ENCODE data around the gene DMRT2. TPM values are rescaled to one million over a fixed set of nuclear protein-coding genes. Genes with fewer than 3 reads are reported as not detected.
A peak's percentile ranks its signal among the peaks of the same experiment; 100 is the strongest.

The DMRT2 gene
- total RNA-seq, 1 experiment from 2014 or later = not detected

- intact Hi-C loops (cut with micrococcal nuclease) = no loop called here
- ChIA-PET CTCF (no interaction called here), POLR2A (ENCODE audit: unreplicated experiment) (no interaction called here)
- no TSS peak for BruUV-seq (replicated peaks)
- no peak overlapping the region for H3K4me2 ChIP-seq (ENCODE audit: low read length)
- no peaks in the 10 kb centered on the region for H3K4me1 ChIP-seq (ENCODE audit: insufficient read depth, low read length)
- TF ChIP-seq CTCF (conservative IDR thresholded peaks at IDR 0.05; ENCODE audit: low read depth, low read length) (no peak), EZH2 (IDR thresholded peaks at IDR 0.05; ENCODE audit: low read length, unreplicated experiment) (no peak), EZH2phosphoT487 (IDR thresholded peaks at IDR 0.05; ENCODE audit: borderline replicate concordance, low read length) (no peak)
- no peak overlapping the region for H2AFZ ChIP-seq (ENCODE audit: low read length)
- H3K27me3 ChIP-seq (ENCODE audit: low read length) = no peaks in the 10 kb centered on the region
- DNase-seq (no peak), ATAC-seq (no peak)
- H4K20me1 ChIP-seq (ENCODE audit: low read length) = no peaks in the 10 kb centered on the region
- H3K4me3 ChIP-seq (ENCODE audit: low read length) = no peak overlapping the region
- no peaks in the 10 kb centered on the region for H3K36me3 ChIP-seq (ENCODE audit: low read depth, low read length)
- no peaks in the 10 kb centered on the region for H3K79me2 ChIP-seq (ENCODE audit: low read length)
- H3F3A ChIP-seq (ENCODE audit: low read length, unreplicated experiment) = no peaks in the 10 kb centered on the region
- no peak overlapping the region for H3K27ac ChIP-seq (ENCODE audit: low read length)
- H3K9me2 ChIP-seq (replicated peaks; ENCODE audit: low read length) = no peaks in the 10 kb centered on the region
- H3K9ac ChIP-seq (ENCODE audit: low read length) = no peak overlapping the region
- no peaks in the 10 kb centered on the region for H3K9me3 ChIP-seq (ENCODE audit: low read length)
Observed at GRCh38 chr9:1073497-1073896, 23.3 kb downstream of the DMRT2 start.

- no peak overlapping the region for H2AFZ ChIP-seq (ENCODE audit: low read length)
- H3K4me1 ChIP-seq (ENCODE audit: insufficient read depth, low read length) = no peaks in the 10 kb centered on the region
- no TSS peak for BruUV-seq (replicated peaks)
- no peak overlapping the region for H3K4me3 ChIP-seq (ENCODE audit: low read length)
- no peaks in the 10 kb centered on the region for H3F3A ChIP-seq (ENCODE audit: low read length, unreplicated experiment)
- no peak overlapping the region for H3K4me2 ChIP-seq (ENCODE audit: low read length)
- H3K9me2 ChIP-seq (replicated peaks; ENCODE audit: low read length) = no peaks in the 10 kb centered on the region
- no peak overlapping the region for H3K9ac ChIP-seq (ENCODE audit: low read length)
- H3K79me2 ChIP-seq (ENCODE audit: low read length) = no peaks in the 10 kb centered on the region
- H3K36me3 ChIP-seq (ENCODE audit: low read depth, low read length) = no peaks in the 10 kb centered on the region
- TF ChIP-seq EZH2phosphoT487 (IDR thresholded peaks at IDR 0.05; ENCODE audit: borderline replicate concordance, low read length) (no peak), EZH2 (IDR thresholded peaks at IDR 0.05; ENCODE audit: low read length, unreplicated experiment) (no peak), CTCF (conservative IDR thresholded peaks at IDR 0.05; ENCODE audit: low read depth, low read length) (no peak)
- intact Hi-C loops (cut with micrococcal nuclease) = no loop called here
- ATAC-seq (no peak), DNase-seq (no peak)
- no peaks in the 10 kb centered on the region for H4K20me1 ChIP-seq (ENCODE audit: low read length)
- no peaks in the 10 kb centered on the region for H3K9me3 ChIP-seq (ENCODE audit: low read length)
- CTCF ChIA-PET = no interaction called here
- POLR2A ChIA-PET (ENCODE audit: unreplicated experiment) = no interaction called here
- H3K27me3 ChIP-seq (ENCODE audit: low read length) = no peaks in the 10 kb centered on the region
- H3K27ac ChIP-seq (ENCODE audit: low read length) = no peak overlapping the region
Observed at GRCh38 chr9:1077616-1078015, 27.5 kb downstream of the DMRT2 start.

- intact Hi-C loops (cut with micrococcal nuclease) = no loop called here
Observed at GRCh38 chr9:1083325-1083913, 33.3 kb downstream of the DMRT2 start.

More at GRCh38 chr9:1083325-1083913, 33.3 kb downstream of the DMRT2 start:
- peak overlapping the region; percentile 54 for H2AFZ ChIP-seq (ENCODE audit: low read length)
- H3K4me3 ChIP-seq (ENCODE audit: low read length) = peak overlapping the region; percentile 60
- H3K9ac ChIP-seq (ENCODE audit: low read length) = no peak overlapping the region
- TF ChIP-seq CTCF (conservative IDR thresholded peaks at IDR 0.05; ENCODE audit: low read depth, low read length) (no peak), EZH2phosphoT487 (IDR thresholded peaks at IDR 0.05; ENCODE audit: borderline replicate concordance, low read length) (no peak), EZH2 (IDR thresholded peaks at IDR 0.05; ENCODE audit: low read length, unreplicated experiment) (no peak)
- ChIA-PET CTCF (no interaction called here), POLR2A (ENCODE audit: unreplicated experiment) (interaction anchor here (0.6 kb wide), 1 partner anchor 328 kb away, joined by 12 read pairs; no protein-coding TSS in a partner anchor)
- BruUV-seq (replicated peaks) = no TSS peak
- H4K20me1 ChIP-seq (ENCODE audit: low read length) = no peaks in the 10 kb centered on the region
- no peaks in the 10 kb centered on the region for H3K27me3 ChIP-seq (ENCODE audit: low read length)
- no peaks in the 10 kb centered on the region for H3K9me2 ChIP-seq (replicated peaks; ENCODE audit: low read length)
- peak; percentile 71 for ATAC-seq
- H3K36me3 ChIP-seq (ENCODE audit: low read depth, low read length) = no peaks in the 10 kb centered on the region
- H3K79me2 ChIP-seq (ENCODE audit: low read length) = no peaks in the 10 kb centered on the region
- peak overlapping the region; percentile 64 for H3K4me2 ChIP-seq (ENCODE audit: low read length)
- peak; percentile 26 for DNase-seq
- H3K27ac ChIP-seq (ENCODE audit: low read length) = no peak overlapping the region
- no peaks in the 10 kb centered on the region for H3K9me3 ChIP-seq (ENCODE audit: low read length)
- no peaks in the 10 kb centered on the region for H3K4me1 ChIP-seq (ENCODE audit: insufficient read depth, low read length)
- H3F3A ChIP-seq (ENCODE audit: low read length, unreplicated experiment) = no peaks in the 10 kb centered on the region

Measured in PC-3 (cell line).